GM12891 (cell line): ENCODE results near the gene LEP.

Experiments used
- PAX5 ChIP-seq: IDR thresholded peaks from 2 replicates; pipeline ENCODE4 v1.6.1; 2011; ENCODE audit warnings: low read length, moderate library complexity, mild to moderate bottlenecking; ENCODE audit not compliant: insufficient read depth, severe bottlenecking
- POLR2A ChIP-seq: IDR thresholded peaks from 2 replicates; pipeline ENCODE4 v1.6.1; 2011; ENCODE audit warnings: low read depth, low read length, control low read depth
- TAF1 ChIP-seq: IDR thresholded peaks from 2 replicates; pipeline ENCODE4 v1.6.1; 2011; ENCODE audit warnings: low read depth, low read length, control low read depth

GRCh38 chr7:128253701-128254100 is 12.6 kb downstream of the LEP start:
- TF ChIP-seq PAX5 (no peak), TAF1 (no peak), POLR2A (no peak)
